NCI-H2171 (cell line): Measurements from ENCODE around the gene LHX5.

Source experiments
- DNase-seq: peaks from one replicate; lab custom pipeline; 2025; lab: John Stamatoyannopoulos, UW

The LHX5 gene

GRCh38 chr12:113439301-113439597 is 32.4 kb downstream of the LHX5 start:
- DNase-seq = no peak

- DNase-seq = no peak
Measured at GRCh38 chr12:113438523-113439300, 33.0 kb downstream of the LHX5 start.

- DNase-seq = no peak
Measured at GRCh38 chr12:113437729-113438100, 34.0 kb downstream of the LHX5 start.

DNA sequence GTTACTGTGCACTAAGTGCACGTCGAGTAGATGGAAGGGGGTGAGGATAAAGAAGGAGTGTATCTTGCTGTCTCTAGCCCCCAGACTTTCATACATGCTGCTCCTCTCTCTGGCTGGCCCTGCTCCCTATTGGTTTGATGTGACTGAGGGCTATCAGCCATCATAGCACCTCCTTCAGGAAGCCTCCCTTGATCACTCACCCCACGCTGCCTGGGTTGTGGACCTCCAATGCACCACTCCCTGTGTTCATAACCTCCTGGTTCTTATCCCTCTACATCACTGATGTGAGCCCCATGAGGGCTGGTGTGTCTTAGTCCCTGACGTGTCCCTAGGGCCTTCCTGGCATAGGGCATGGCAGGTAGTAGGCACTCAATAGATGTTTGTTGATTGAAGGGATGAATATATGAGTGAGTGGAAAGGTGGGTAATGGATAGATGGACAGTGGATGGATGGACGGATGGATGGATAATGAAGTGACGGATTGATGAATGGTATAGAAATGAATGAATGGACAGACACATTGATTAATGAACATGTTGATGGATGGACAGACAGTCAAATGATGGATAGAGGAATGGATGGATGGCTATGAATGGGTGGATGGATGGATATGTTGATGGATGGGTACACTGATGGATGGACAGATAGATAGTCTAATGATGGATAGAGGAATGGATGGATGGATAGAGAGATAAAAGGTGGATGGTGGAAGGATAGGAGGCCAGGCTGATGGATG is 34.5 kb downstream of the LHX5 start:
- no peak for DNase-seq

GRCh38 chr12:113436586-113436985 is 35.1 kb downstream of the LHX5 start:
- DNase-seq = no peak

- no peak for DNase-seq
Measured at GRCh38 chr12:113435367-113435766, 36.3 kb downstream of the LHX5 start.

DNA sequence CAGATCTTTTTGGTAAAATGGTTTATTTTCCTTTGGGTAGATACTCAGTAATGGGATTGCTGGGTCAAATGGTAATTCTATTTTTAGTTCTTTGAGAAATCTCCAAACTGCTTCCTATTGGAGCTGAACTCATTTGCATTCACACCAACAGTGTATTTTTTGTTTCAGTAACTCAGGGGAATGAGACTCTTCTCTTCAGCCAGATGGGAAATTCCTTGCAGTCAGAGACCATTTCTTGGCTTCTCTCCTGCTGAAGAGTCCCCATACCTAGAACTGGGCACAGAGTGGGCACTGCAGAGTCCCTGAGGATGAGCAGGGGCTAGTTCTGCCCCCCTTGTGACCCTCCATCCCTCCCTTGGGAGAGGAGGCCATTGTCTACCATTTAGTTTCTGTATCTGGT is 38.7 kb downstream of the LHX5 start:
- no peak for DNase-seq

DNA sequence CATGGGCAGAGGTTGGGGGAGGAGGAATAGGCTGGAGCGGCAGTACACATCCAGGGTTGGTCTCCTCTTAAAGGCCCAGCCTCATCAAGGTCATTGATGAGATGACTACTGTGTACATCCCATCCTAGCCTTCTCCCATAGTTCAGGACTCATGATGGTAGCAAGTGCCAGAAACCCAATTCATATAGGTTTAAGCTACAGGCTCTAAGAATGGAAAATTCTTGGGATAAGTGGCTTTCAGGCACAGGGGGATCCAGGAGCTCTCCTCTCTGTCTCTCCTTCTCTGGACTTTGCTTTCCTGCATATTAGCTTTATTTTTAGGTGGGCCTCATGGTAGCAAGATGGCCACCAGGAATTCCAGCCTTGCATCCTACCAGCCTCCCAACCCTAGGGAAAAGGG is 43.2 kb downstream of the LHX5 start:
- no peak for DNase-seq

- no peak for DNase-seq
Measured at GRCh38 chr12:113427882-113428281, 43.8 kb downstream of the LHX5 start.

DNA sequence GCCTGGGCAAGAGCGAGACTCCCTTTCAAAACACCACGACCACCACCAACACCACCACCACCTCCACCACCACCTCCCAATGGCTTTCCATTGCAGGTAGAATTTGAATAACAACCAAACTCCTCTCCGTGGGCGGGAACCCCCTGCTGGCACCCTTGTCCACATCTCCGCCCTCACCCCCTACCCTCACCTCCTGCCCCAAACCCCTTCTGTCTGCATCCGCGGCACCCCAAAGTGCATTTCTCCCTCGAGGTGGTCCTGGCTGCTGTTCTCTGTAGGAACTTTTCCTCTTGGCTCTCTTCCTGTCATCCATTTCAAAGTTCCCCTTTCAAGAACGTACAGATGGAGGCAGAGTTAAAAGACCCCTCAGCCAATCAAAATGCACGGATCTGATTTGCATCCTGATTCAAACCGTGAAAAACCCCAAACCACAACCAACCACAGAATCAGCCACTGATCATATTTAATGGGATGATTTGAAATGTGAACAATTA is 45.7 kb downstream of the LHX5 start:
- DNase-seq = no peak

DNA sequence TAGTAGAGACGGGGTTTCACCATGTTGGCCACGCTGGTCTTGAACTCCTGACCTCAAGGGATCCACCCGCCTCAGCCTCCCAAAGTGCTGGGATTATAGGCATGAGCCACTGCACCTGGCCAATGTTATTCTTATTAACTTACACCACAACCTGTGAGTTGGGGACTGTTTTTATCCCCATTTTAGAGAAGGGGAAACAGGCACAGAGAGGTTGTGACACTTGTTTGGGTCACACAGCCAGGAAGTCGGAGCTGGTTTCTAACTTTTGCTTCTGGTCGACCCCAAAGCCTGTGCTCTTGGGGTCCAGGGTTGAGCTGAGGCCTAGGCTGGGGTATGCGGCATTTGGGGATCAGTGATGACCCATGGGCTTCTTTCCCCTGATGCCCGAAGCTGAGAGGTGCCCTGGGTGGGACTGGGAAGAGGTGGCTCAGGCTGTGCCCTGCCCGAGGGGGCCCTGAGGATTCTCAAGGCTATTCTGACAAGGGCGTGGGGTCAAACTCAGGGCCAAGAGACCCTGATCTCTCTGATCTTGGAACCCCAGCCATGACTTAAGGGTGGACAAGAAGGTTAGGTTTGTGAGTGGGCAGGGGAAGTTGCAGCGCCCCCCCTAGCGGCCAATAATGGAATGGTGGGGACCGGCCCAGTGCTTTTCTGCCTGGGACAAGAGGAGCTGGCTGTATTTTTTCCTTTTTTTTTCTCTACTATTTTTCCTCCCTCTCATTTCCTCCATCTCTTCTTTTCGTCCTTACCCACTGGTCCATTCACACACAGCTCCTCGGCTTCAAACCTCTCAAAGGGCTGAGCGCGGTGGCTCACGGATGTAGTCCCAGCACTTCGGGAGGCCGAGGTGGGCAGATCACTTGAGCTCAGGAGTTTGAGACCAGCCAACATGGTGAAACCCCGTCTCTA is 46.5 kb downstream of the LHX5 start:
- DNase-seq = no peak

DNA sequence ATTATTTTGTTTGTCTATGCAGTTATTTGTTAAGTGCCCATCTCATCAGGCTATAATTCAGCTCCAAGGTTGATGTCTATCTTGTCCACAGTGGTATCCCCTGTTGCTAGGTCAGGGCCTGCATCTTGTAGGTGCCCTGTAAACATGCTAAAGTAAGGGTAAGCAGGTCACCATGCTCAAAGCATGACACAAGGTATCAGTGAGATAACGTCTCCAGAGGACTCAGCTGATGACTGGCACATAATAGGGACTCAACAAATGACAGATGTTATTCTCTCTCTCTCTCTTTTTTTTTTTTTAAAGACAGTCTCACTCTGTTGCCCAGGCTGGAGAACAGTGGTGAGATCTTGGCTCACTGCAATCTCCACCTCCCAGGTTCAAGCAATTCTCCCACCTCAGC is 47.2 kb downstream of the LHX5 start:
- DNase-seq = no peak

- DNase-seq = no peak
Measured at GRCh38 chr12:113422886-113423669, 48.6 kb downstream of the LHX5 start.

DNA sequence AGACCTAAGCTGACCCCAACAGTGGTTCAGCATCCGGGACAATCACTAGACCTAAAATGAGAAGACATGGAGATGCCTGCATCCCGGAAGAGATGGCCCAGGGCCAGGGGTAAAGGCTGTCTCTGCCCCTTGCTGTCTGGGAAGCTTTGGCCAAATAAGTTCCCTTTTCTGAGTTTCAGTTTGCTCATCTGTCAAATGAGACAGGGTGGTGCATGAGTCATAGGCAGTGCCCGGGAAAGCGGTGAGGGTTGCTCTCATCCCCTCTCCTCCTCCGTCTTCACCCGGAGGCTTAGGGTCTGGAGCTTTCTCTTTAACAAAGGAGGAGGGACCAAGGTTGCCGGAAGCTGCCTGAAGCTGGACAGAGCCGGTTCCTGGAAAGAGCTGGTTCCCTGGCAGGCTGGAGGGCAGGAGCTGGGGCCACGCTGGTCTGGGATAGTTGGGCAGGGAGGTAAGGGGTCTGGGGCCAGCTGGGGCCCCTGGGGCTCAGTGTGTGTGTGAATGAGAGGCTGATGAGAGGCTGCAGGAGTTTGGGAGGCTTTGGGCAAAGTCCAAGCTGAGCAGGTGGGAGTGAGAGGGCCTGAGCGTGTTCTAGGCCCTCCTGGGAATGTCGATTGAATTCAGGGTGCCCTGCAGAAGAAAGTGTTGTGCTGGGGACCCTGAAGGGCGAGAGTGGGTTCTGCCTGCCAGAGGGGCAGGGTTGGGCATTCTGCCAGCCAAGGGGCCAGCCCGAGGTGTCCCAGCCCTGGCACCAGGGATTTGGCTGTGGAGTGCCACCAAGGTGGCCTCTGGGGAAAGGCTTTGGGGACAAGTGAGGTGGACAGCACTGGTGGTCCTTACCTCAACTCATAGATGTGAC is 49.4 kb downstream of the LHX5 start, which contains the start of gene SDSL:
Gene SDSL (plus strand): TSS at position 351 of the 856 bp plus-strand sequence. CDS start 5,603 bp downstream, outside the sequence.
- DNase-seq = no peak

DNA sequence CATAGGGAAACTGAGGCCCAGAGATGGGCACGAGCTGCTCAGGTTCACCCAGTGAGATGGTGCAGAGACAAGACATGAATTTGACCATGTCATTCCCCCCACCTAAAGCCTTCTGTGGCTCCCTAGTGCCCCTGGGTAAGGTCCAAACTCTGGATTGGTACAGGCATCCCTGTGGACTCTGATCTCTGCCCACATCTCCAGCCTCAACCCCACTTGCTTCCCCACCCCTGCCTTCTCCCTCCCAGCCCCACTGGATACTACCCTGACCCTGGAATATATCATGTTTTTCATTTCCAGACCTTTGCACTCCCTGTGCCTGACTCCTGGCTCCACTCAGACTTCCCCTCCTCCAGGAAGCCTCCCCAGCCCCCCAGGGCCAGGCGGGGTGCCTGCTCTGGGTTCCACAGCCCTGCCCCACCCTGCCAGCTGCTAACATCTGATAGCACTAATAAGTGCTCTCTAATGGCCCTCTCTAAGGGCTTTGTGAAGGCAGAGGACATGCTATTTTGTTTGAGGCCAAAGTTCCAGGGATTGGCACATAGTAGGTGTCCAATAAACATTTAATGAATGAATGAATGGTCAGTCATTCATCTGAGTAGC is 50.6 kb downstream of the LHX5 start:
- DNase-seq = no peak

- DNase-seq = no peak
Measured at GRCh38 chr12:113418213-113418879, 53.3 kb downstream of the LHX5 start.

GRCh38 chr12:113416091-113416754 is 55.4 kb downstream of the LHX5 start:
- DNase-seq = no peak

GRCh38 chr12:113414519-113415038 is 57.1 kb downstream of the LHX5 start:
- no peak for DNase-seq

DNA sequence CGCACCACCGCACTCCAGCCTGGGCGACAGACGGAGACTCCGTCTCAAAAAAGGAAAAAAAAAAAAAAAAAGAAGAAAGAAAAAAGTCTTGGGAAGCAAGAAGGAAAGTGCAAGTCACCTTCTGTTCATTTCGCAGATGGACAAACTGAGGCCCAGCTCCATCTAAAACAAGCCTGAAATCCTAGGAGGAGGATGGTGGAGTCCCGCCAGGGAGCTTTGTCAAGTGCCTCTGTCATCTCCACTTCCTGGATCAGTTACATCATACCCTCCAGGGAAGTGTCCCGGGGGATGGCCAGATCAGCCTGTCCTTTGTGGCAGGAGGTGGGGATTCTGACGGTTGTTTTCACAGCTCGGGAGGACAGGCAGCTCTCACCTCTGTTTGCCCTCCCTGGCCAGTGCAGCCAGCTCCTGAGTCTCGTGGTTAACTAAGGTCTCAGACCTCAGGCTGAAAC is 58.2 kb downstream of the LHX5 start:
- no peak for DNase-seq
